22Rv1 (cell line): ENCODE measurements around the gene PLK5.

Experiments
- CTCF ChIP-seq: fragments of 450-650 bp; IDR thresholded peaks from 2 replicates; pipeline ENCODE4 v1.5.1; 2017; ENCODE audit warnings: mild to moderate bottlenecking
- ZFX ChIP-seq: fragments of 450-650 bp; IDR thresholded peaks from 2 replicates; pipeline ENCODE4 v1.6.1; 2017; ENCODE audit warnings: antibody characterized with exemption, borderline replicate concordance

GRCh38 chr19:1560286-1560882 lies 36.5 kb downstream of the PLK5 start:
- TF ChIP-seq CTCF (no peak), ZFX (no peak)
